Smooth muscle cell (in vitro differentiated cells): ENCODE measurements around the gene UBXN10. TPM values are rescaled to one million over a fixed set of nuclear protein-coding genes. Genes with fewer than 3 reads are reported as not detected.

Experiments used
- DNase-seq: peaks from one replicate; lab custom pipeline; 2025; ENCODE audit not compliant: unreplicated experiment; lab: John Stamatoyannopoulos, UW
- H2AFZ ChIP-seq: fragments of 200-600 bp; sonication (generic); 2 replicates; pipeline ENCODE4 v1.6.0; 2016; ENCODE audit warnings: antibody characterized with exemption, low read depth, mild to moderate bottlenecking
- H3F3A ChIP-seq: fragments of 200-600 bp; sonication (generic); 2 replicates; pipeline ENCODE4 v1.6.0; 2017; ENCODE audit warnings: antibody characterized with exemption, low read depth
- H3K27ac ChIP-seq: fragments of 200-600 bp; sonication (generic); 2 replicates; pipeline ENCODE4 v1.5.1; 2016; ENCODE audit warnings: low read depth, mild to moderate bottlenecking
- H3K27me3 ChIP-seq: fragments of 200-600 bp; sonication (generic); 2 replicates; pipeline ENCODE4 v1.6.1; 2016; ENCODE audit warnings: low read depth, mild to moderate bottlenecking
- H3K36me3 ChIP-seq: fragments of 200-600 bp; sonication (generic); 2 replicates; pipeline ENCODE4 v1.5.1; 2016; ENCODE audit warnings: low read depth
- H3K4me1 ChIP-seq: fragments of 200-600 bp; sonication (generic); 2 replicates; pipeline ENCODE4 v1.5.1; 2016; ENCODE audit warnings: low read depth
- H3K4me2 ChIP-seq: fragments of 200-600 bp; sonication (generic); 2 replicates; pipeline ENCODE4 v1.6.0; 2016; ENCODE audit warnings: mild to moderate bottlenecking
- H3K4me3 ChIP-seq: fragments of 200-600 bp; sonication (generic); 2 replicates; pipeline ENCODE4 v1.5.1; 2016; ENCODE audit warnings: mild to moderate bottlenecking
- H3K79me2 ChIP-seq: fragments of 200-600 bp; sonication (generic); 2 replicates; pipeline ENCODE4 v1.6.0; 2016; ENCODE audit warnings: low read depth, mild to moderate bottlenecking
- H3K9ac ChIP-seq: fragments of 200-600 bp; sonication (generic); 2 replicates; pipeline ENCODE4 v1.6.0; 2016; ENCODE audit warnings: low read depth
- H3K9me3 ChIP-seq: fragments of 200-600 bp; sonication (generic); replicated peaks from 2 replicates; pipeline ENCODE4 v1.5.1; 2016; ENCODE audit warnings: low read depth
- H4K20me1 ChIP-seq: fragments of 200-600 bp; sonication (generic); 2 replicates; pipeline ENCODE4 v1.6.0; 2016; ENCODE audit warnings: low read depth
- WGBS: methylation state at CpG from one replicate; pipeline ENCODE4 v1.1.7; 2016; ENCODE audit warnings: low lambda C conversion rate; 5-methylcytosine and 5-hydroxymethylcytosine counted together
- polyA plus RNA-seq: library from polyadenylated mRNA; unstranded; fragments of >200 nt; fragmentation: Nextera tagmentation; extraction: Ambion mirVana; gene quantifications from 2 replicates; pipeline ENCODE4 v1.2.1, GENCODE V29; 2016
- total RNA-seq: library from RNA; depleted of rRNA; stranded (reverse); fragments of >200 nt; gene quantifications from 2 replicates; pipeline ENCODE4 v1.2.3, GENCODE V29; 2014
- TF ChIP-seq, protein P1 (sequence below): fragments of 200-600 bp; sonication (generic); IDR thresholded peaks from 2 replicates; pipeline ENCODE4 v1.5.1; 2017; ENCODE audit warnings: borderline replicate concordance, mild to moderate bottlenecking, antibody characterized with exemption; ENCODE audit not compliant: insufficient read depth, poor library complexity, severe bottlenecking

Gene UBXN10
- total and polyA plus RNA-seq, 2 experiments from 2014 or later: 0.36 to 0.49 TPM

DNA sequence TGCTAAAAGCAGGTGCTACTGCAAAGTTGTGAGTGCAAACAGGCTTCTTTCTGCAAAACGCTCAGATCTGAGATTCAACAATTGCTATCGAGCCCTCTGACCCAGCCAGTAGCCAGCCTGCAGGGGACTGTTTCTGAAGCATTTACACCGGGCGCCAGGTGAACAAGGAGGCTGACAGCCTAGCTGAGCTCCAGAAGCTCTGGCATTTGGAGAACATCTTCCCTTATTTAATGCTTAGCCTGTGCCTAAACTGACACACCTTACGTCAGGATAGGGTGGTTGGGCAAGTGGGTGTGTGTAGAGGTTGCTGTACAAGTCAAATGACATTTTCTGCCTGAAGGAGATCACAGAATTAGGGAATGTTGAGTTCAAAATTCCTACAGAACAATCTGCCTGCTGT is 16.3 kb downstream of the UBXN10 start:
- Histone ChIP-seq H3F3A (no peaks in the 10 kb centered on the region), H4K20me1 (no peaks in the 10 kb centered on the region), H3K79me2 (no peaks in the 10 kb centered on the region), H3K4me2 (no peak overlapping the region), H3K27me3 (peaks cover 5% of the 10 kb centered on the region), H3K9ac (no peak overlapping the region), H2AFZ (no peak overlapping the region), H3K36me3 (no peaks in the 10 kb centered on the region), H3K27ac (no peak overlapping the region), H3K4me3 (no peak overlapping the region), H3K9me3 (no peaks in the 10 kb centered on the region), H3K4me1 (no peaks in the 10 kb centered on the region)
- DNase-seq: no peak
- TF ChIP-seq, protein P1, sequence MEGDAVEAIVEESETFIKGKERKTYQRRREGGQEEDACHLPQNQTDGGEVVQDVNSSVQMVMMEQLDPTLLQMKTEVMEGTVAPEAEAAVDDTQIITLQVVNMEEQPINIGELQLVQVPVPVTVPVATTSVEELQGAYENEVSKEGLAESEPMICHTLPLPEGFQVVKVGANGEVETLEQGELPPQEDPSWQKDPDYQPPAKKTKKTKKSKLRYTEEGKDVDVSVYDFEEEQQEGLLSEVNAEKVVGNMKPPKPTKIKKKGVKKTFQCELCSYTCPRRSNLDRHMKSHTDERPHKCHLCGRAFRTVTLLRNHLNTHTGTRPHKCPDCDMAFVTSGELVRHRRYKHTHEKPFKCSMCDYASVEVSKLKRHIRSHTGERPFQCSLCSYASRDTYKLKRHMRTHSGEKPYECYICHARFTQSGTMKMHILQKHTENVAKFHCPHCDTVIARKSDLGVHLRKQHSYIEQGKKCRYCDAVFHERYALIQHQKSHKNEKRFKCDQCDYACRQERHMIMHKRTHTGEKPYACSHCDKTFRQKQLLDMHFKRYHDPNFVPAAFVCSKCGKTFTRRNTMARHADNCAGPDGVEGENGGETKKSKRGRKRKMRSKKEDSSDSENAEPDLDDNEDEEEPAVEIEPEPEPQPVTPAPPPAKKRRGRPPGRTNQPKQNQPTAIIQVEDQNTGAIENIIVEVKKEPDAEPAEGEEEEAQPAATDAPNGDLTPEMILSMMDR: no peak
- 93% methylated on average over 5 of the region's 5 CpGs for WGBS

DNA sequence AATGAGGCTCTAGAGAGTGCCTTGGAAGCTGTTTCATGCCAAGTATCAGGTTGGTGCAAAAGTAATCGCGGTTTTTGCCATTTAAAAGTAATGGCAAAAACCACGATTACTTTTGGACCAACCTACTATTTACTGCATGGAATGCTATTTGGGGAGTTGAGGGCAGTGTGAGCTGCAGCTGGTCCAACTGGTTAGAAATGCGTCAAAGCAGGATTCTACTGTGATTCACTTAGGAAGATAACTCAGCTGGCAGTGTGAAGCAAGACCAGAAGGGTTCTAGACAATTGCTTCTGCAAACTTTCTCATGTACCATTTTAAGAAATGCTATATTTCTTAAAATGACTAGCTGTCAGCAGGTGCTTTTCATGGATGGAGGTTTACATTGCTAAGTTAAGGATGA is 21.6 kb downstream of the UBXN10 start:
- H4K20me1 ChIP-seq: no peaks in the 10 kb centered on the region
- 71% methylated on average over 4 of the region's 4 CpGs for whole genome bisulfite sequencing
- no peak overlapping the region for H3K4me2 ChIP-seq
- no peak overlapping the region for H3K4me3 ChIP-seq
- no peak overlapping the region for H2AFZ ChIP-seq
- no peaks in the 10 kb centered on the region for H3F3A ChIP-seq
- no peak for DNase-seq
- H3K27me3 ChIP-seq: peaks cover 2% of the 10 kb centered on the region
- H3K36me3 ChIP-seq: no peaks in the 10 kb centered on the region
- no peaks in the 10 kb centered on the region for H3K79me2 ChIP-seq
- TF ChIP-seq, protein P1: no peak
- no peak overlapping the region for H3K27ac ChIP-seq
- H3K9me3 ChIP-seq: no peaks in the 10 kb centered on the region
- no peak overlapping the region for H3K9ac ChIP-seq
- no peaks in the 10 kb centered on the region for H3K4me1 ChIP-seq

DNA sequence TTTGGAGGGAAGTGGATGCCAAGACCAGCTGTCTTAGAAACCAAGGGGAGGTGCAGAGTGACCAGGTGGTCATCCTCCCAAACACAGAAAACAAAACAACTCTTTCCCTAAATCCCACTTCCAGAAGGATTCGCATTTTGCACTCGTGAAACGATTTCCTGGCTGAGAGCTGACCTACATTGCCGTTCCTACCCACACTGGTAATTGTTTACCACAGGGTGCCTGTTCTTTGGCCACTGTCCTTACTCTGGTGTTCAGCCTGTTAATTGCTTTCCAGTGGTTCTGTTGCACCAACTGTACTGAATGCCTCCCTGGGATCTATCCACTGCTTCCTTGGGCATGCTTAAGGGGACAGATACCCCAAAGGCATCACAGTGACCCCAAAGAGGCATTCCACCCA is 23.6 kb downstream of the UBXN10 start:
- no peaks in the 10 kb centered on the region for H3F3A ChIP-seq
- H3K36me3 ChIP-seq: no peaks in the 10 kb centered on the region
- H3K9me3 ChIP-seq: no peaks in the 10 kb centered on the region
- H3K27ac ChIP-seq: no peak overlapping the region
- H3K79me2 ChIP-seq: no peaks in the 10 kb centered on the region
- H3K4me2 ChIP-seq: no peak overlapping the region
- H3K9ac ChIP-seq: no peak overlapping the region
- TF ChIP-seq, protein P1: no peak
- no peak overlapping the region for H3K4me3 ChIP-seq
- no peaks in the 10 kb centered on the region for H4K20me1 ChIP-seq
- peaks cover 7% of the 10 kb centered on the region for H3K27me3 ChIP-seq
- no peaks in the 10 kb centered on the region for H3K4me1 ChIP-seq
- DNase-seq: no peak
- no peak overlapping the region for H2AFZ ChIP-seq
- WGBS: 87% methylated on average over 4 of the region's 4 CpGs

DNA sequence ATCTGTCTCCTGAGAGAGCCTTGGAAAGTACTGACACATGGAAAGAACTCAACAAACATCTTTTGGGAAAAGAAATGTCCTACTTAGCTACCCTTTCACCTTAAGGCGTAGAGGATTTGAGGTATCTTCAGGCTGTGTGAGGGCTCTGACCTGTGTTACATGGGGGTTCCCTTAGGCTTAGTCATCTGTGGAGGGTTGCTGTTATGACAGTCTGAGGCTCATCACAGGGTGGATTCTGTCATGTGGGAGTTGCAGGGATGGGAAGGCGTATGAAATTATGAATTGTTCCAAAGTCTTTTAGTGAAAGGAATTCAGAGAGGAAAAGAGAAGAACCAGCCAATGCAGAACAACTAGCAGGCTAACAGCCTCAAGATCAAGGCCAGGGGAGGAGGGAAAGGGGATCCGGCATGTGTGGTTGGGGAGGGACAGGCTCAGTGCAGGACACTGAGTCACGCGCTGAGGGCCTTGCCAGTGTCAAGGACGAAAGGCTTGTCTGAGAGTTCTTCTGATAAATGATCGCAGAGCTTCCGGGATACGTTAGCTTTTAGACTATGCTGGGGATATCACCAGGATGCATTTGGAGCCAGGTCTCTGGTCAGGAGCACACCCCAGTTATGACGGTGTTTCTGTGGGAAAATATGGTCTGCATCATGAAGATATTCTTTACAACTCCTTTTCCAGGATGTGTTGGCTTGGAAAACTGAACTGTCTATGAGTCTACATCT is 25.0 kb downstream of the UBXN10 start:
- TF ChIP-seq, protein P1: no peak
- Histone ChIP-seq H3K4me1 (no peaks in the 10 kb centered on the region), H3K9ac (no peak overlapping the region), H3K9me3 (no peaks in the 10 kb centered on the region), H3K4me2 (no peak overlapping the region), H3K4me3 (no peak overlapping the region), H3K79me2 (no peaks in the 10 kb centered on the region), H3K36me3 (no peaks in the 10 kb centered on the region), H3K27ac (peak overlapping the region; percentile 6), H3F3A (no peaks in the 10 kb centered on the region), H2AFZ (no peak overlapping the region), H3K27me3 (peaks cover 16% of the 10 kb centered on the region), H4K20me1 (no peaks in the 10 kb centered on the region)
- DNase-seq: no peak
- 82% methylated on average over 10 of the region's 10 CpGs for WGBS
